HG03175 (cell line): Measurements from ENCODE around the gene ATP2A3.
"Not testable (repeated sequence)": the region's sequence is repeated elsewhere in the genome, so short reads cannot be mapped to it uniquely, and the experiment has no call there.

Experiments
- ATAC-seq: cut with Tn5 transposase; IDR thresholded peaks from one replicate; pipeline ENCODE4 v1.9.1; 2021; ENCODE audit warnings: mild to moderate bottlenecking, moderate library complexity; ENCODE audit not compliant: unreplicated experiment

The ATP2A3 gene

DNA sequence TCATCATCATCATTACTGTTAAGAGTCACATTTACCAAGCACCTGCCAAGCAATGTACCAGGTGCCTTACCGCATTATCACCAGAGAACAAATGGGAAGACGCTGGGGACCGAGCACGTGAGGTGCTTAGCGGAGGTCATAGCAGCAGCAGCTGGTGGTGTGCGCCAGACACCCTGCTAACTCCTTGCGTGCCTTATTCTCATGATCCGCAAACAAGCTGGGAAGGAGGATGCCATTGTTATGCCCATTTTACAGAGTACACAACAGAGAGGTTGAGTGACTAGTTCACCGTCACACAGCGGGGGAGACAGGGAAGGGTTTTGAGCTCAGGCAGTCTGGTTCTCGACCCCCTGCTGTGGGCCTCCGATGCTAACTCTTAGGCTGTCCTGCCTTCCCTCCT, 7.3 kb downstream of the ATP2A3 start:
- ATAC-seq: no peak

DNA sequence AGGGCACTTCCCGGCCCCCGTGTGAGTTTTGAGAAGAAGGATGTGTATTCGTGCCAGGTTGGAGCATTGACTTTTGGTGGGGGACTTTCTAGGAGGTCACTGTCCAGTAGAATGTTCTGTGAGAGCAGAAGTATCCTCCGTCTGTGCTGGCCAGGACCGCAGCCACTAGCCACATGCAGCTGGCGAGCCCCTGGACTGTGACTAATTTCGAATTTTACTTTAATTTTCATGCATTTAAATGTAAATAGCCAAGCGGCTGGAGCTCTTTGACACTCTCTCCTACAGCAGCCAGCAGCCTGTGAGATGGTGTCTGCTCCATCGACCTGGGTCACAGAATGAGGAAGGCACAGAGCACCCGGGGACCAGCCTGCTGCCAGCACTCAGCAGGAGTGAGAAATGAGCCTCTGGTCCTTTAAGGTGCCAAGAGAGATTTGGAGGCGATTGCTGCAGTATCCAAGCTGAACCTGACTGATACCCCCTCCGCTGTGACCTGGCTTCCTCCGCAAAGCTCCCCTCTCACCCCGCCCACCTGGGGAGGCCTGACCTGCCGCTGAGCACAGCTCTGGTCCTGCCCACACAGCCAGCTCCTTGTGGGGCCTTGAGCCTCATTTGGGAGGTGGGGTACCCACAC, 7.8 kb downstream of the ATP2A3 start:
- no peak for ATAC-seq

DNA sequence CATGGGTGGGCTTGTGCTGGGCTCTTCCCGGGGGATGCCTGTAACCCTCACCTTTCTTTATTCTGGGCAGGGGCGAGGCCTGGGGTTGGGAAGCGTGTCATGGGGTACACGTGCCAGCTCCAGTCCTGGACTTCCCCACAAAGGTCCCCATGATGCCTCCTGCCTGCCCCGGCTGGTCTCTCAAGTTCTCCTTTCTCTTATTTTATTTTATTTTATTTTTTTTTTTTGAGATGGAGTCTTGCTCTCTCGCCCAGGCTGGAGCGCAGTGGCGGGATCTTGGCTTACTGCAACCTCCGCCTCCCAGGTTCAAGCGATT, 8.6 kb downstream of the ATP2A3 start:
- no peak for ATAC-seq

DNA sequence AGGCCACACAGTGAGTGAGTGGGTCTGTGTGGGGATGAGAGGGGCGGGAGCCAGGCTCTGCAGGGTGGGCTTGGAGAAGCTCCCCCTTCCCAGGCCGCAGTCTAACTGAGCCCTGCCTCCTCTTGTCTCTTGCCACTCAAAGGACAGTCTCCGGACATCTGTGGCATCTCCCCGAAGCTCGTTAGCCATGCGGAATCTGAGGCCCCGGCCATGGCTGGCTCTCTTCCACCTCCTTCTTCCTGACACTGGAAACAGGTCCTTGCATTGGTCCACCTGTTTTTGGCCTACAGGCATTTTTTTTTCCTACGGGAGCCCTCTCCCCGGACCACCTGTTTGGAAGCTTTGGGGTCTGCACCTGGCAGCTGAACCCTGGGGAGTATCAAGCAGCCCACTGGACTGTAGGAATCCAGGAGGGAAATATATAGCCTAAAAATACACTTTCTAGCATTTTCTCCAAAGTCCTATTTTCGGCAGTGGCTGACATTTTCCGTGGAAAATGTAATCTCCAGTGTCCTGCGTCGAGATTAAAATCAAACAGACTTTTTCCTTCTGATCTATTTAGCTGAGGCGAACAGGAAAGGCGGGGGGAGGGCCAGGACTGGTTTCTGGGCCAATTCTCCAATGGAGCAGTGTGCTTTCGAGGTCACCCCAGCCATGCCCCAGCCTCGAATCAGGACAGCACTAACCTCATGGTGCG, 9.1 kb downstream of the ATP2A3 start:
- ATAC-seq: no peak

DNA sequence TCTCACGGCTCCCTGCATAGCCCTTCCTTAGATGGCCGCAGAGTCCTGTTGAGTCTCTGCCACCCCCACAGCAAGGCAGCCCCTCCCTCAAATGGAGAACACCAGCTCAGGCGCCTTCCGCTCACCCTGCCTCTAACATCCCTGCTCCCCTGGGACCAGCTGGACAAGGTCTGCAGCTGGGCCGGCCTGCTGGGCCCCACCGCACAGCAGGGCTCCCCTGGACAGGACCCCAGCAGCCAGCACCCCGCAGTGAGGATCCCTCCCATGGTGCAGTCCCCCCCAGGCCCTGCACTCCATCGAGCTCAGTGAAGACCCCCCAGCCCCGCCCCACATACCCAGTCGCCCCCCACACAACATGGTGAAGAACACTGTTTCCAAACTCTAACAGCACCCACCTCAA, 10.2 kb downstream of the ATP2A3 start:
- no peak for ATAC-seq

DNA sequence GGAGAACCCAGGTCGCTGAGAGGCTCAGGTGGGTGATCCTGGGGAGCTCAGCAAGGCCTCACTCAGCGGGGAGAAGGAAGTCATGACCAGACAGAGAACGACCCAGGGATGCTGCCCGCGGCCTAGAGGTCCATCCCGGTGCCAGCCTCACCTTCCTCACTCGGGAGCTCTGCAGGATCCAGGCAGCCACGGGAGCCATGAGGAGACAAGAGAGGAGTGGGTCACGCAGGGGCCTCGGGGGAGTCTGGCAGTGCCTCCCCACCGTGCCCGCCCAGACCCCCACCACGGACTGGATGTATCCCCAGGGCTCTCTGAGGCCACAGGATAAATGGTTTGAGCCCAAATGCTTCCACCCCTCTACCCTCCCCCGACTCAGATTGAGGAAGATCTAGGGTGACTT, 10.7 kb downstream of the ATP2A3 start:
- ATAC-seq: no peak

DNA sequence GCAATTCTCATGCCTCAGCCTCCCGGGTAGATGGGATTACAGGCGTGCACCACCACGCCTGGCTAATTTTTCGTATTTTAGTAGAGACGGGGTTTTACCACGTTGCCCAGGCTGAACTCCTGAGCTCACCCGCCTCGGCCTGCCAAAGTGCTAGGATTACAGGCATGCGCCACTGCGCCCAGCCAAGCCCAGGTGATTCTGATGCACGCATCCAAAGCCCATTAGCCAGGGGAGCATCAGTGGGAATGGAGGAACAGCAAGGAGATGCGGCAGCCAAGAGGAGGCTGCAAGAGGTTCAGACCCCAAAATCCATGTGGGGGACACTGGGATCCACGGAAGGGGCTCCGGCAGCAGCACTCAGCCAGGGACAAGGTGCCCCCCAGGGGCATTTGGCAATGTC, 12.1 kb downstream of the ATP2A3 start:
- ATAC-seq: no peak

DNA sequence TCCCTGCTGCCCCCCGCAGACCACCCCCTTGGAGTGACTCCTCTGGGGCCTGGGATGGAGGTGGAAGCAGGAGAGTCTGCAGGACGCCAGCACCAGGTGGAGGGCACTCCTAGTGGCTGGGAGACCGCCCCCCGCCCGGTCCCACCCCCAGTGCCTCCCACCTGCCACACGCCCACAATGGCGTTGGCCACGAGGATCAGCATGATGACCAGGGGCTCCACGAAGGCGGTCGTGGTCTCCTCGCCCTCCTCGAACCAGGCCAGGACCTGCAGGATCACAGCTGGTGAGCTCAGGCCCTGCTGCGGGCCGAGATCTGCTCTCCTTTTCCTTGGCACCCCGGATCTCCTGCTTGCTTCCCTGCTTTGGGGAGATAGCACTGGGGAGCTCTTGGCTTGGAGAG, 12.8 kb downstream of the ATP2A3 start:
- no peak for ATAC-seq

DNA sequence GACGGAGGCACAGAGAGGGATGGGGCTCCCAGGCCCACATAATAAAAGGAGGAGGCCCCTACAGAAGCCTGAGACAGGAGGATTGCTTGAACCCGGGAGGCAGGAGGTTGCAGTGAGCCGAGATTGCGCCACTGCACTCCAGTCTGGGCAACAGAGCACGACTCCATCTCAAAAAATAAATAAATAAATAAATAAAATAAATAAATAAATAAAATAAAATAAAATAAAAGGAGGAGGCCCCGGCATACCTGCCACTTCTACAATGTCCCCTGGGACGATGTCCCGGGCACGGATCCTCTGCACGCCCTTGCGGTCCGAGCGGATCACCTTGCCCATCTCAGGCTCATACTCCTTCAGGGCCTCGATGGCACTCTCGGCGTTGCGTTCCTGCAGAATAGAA, 13.2 kb downstream of the ATP2A3 start:
- ATAC-seq: no peak

DNA sequence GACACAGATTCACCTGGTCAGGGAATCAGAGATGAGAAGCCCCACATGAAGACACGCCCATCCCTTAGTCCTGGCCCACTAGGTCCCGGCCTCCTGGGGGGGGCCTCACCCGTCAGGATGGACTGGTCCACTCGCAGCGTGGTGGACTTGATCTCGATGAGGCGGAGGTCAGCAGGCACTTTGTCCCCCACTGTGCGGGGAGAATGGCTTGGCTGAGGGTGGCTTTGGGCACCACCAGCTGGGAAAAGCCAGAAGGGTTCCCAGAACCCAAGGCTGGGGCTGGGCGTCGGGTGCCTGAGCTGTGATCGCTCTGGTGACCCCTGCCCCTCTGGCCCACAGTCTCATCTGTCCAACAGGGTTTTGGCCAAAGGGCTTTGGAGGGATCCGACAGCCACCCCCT, 13.7 kb downstream of the ATP2A3 start:
- no peak for ATAC-seq

DNA sequence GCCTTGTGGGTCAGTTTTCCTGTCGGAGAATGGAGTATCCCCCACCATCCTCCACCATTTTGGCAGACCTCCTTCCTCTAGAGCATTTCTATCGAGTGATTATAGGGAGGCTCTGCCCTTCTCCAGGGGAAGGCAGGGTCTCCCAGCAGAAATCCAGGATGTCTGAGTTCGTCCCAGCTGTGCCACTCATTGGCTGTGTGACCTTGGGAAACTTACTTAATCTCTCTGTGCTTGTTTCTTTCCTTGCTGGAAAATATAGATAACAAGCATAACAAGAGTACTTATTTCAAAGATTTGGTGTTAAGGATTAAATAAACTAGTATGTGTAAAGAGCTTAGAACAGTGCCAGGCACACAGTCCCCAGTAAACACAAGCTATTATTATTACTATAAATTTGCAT, 14.8 kb downstream of the ATP2A3 start:
- ATAC-seq: no peak

DNA sequence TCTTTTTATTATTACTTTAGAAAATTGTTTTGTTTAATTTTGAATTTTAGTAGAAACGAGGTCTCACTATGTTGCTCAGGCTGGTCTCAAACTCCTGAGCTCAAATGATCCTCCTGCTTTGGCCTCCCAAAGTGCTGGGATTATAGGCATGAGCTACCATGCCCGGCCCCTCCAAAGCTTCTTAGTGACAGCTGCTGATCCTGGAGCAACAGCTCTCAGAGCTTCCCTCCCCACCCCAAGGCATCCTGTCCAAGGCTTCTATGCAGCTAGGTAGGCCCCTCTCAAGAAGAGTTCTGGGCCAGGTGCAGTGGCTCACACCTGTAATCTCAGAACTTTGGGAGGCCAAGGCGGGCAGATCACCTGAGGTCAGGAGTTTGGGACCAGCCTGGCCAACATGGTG, 15.7 kb downstream of the ATP2A3 start:
- ATAC-seq: not testable (repeated sequence)

DNA sequence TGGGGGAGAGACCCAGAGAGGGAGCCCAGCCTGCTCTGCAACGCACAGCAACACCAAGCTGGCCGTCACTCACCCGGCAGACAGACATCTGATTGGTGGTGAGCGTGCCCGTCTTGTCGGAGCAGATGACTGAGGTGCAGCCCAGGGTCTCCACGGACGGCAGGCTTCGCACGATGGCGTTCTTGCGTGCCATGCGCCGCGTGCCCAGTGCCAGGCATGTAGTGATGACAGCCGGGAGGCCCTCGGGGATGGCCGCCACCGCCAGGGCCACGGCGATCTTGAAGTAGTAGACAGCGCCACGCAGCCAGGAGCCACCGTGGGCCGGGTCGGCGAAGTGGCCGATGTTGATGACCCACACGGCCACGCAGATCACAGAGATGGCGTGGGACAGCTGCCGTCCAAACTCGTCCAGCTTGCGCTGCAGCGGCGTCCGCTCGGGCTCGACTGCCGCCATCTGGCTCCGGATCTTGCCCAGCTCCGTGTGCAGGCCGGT, 16.9 kb downstream of the ATP2A3 start:
- no peak for ATAC-seq

DNA sequence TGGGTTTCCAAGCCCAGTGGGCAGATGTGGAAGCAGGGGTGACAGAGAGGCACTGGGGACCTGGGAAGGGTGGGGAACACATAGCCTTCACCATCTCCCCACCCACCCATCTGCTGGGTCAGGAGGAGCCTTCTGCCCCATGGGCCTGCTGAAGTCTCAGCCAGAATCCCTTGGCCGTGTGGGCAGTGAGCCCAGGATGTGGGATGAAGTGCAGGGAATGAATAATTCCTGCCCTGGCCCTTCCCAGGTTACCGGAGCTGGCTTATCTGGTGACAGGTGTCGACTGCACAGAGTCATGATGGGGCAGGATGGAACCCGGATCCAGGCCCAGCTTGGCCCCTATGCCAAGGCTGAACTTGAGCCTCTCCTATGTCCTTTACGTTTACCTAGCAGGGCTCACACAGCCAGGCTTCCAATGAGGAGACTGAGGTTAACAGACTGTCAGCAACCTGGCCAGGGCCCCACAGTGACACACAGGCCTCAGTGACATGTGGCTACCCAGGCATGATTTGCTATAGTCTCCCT, 17.5 kb downstream of the ATP2A3 start:
- ATAC-seq: no peak

DNA sequence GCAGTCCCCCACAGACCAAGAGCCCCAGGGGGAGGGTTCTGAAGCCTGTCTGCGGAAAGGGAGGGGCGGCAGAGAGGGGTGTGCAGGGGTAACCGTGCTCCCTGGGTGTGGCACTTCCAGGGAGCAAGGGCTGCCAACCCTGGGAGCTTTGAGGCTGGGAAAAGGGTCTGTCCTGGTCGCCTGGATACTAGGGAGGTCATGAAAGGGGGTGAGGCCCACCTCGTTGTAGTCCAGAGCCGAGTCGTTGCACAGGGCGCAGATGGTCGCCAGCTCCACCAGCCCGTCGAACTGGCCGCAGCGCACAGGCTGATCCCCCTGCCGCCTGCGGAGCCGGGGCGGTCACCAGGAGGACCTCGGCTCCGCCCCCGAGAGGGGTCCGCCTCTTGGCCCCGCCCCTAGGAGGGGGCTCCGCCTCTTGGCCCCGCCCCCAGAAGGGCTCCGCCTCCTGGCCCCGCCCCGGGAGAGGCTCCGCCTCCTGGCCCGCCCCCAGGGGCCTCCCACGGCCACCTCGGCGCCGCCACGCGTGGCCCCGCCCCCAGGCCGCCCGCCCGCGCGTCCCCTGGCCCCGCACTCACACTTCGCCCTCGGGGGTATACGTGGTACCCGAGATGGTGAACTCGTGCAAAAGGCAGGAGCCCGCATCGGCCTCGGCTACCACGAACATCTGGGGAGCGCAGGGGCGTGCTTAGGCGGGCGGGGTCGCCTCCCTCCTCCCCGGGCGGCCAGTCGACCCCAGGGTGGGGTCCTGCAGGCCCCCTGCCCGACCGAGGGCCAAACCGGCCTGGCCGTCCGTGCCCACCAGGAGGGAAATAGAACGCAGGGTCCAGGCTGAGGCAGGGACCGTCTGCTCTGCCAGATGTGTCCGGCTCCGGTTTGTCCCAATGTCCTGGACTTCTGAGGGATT, 19.5 kb downstream of the ATP2A3 start:
- ATAC-seq: no peak

DNA sequence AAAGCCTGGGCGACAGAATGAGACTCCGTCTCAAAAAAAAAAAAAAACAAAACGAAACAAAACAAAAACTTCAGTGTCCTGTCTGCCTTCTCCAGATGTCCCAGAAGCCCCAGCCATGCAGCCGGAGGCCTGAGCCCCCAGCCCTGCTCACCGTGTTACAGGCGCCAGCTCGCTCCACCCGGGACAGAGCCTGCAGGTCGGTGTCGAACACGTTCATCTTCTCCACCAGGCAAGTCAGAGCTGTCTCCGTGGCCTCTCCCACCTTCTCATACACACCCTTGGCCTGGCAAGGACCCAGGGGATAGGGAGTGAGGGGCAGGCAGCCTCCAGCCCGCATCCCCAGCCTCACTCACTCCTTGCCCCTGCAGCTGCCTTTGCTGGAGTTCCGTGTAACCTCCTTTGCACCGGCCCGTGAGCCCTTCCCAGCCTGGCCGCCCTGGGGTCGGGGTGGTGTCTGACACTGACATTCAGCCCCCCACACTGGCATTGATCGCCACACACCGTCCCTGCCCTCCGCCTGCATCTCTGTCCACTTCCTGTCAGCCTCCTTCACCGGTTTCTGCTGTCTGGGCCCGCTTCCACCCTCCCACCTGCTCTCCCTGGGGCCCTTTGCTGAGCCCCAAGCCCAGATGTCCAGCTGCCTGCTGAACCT, 20.9 kb downstream of the ATP2A3 start:
- no peak for ATAC-seq

DNA sequence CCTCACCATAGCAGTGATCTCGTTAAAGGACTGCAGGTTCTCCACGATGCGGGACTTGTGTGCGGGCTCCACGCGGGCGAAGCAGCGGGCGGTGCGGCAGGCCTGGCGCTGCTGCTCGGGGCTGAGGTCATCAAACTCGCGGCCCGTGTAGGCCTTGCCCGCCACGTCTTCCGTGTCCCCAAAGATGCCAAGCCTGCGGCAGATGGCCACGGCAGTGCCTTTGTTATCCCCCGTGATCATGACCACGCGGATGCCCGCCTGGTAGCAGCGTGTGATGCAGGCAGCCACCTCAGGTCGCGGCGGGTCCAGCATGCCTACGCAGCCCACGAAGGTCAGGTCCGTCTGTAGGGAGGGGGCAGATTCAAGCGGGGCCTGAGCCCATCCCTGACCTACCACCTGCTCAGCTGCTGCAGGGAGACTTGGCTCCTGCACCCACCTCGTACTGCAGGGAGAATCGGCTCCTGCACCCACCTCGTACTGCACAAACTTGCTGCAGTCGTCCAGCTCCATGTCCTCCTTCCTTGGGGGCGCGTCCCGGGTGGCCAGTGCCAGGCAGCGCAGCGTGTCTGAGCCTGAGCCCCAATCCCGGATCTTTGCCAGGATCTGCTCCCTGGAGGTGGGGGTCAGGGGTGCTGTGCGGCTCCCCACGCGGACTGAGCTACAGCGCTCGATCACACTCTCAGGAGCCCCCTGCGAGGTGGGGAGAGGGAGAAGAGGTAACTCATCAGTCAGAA, 23.1 kb downstream of the ATP2A3 start:
- no peak for ATAC-seq

DNA sequence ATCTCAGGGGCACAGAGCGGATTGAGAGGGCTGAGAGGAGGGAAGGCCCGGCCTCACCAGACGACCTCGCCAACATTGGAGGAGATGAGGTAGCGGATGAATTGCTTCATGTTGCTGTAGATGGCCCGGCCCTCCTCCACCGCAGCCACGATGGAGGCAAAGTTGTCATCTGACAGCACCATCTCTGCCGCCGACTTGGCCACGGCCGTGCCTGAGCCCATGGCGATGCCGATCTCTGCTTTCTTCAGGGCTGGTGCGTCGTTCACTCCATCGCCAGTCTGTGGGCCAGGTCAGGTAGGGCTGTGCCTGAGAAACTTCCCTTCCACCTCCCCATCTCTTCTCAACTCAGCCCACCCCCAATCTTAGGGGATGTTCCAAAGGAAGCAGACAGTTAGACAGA, 26.9 kb downstream of the ATP2A3 start:
- no peak for ATAC-seq

DNA sequence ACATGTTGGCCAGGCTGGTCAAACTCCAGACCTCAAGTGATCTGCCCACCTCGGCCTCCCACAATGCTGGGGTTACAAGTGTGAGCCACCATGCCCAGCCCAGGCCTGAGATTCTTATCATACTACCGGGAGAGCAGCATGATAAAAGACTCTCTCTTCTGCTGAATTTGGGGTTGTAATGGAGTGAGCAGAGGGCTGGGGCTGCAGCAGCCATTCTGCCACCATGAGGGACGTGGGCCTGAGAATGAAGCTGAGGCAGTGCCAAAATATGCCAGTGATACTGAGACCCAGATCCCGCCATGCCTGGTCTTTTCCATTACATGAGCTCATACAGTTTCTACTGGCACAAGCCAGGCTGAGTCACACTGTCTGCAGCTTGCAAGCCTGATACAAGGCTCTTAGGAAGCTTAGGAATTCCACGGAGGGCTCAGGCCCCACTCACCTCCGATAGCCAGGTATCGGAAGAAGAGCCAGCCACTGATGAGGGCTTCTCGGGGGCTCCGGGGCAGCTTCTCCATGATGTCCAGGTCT, 28.3 kb downstream of the ATP2A3 start:
- no peak for ATAC-seq

DNA sequence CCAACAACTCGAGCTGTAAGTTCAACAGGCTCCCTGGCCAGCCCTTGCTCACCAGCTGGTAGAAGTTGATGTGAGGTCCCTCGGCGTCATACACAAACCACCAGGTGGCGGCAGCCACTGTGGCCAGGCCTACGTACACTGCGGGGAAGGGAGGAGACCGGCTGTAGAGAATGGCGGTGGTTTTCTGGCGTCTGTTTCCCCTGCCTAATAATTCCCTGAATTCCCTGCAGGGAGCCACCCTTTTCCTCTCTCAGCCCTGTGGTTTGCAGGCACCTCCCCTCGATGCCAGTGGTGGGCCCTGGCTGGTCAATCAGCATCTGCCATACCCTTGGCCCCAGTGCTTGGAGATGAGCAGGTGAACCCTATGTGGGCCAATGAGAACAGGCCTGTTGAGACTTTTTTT, 29.1 kb downstream of the ATP2A3 start:
- no peak for ATAC-seq
